Loucy (cell line): ENCODE measurements around the gene PTTG1IP2.

Experiments
- EZH2phosphoT487 ChIP-seq: fragments of 200-600 bp; IDR thresholded peaks from 2 replicates; pipeline ENCODE4 v1.6.1; 2018; ENCODE audit warnings: antibody characterized with exemption, mild to moderate bottlenecking, moderate library complexity, borderline replicate concordance
- TF ChIP-seq, protein P1 (sequence below): fragments of 200-600 bp; sonication (generic); conservative IDR thresholded peaks from 2 replicates; pipeline ENCODE4 v1.5.1; 2014; ENCODE audit warnings: mild to moderate bottlenecking, antibody characterized with exemption, low read length

DNA sequence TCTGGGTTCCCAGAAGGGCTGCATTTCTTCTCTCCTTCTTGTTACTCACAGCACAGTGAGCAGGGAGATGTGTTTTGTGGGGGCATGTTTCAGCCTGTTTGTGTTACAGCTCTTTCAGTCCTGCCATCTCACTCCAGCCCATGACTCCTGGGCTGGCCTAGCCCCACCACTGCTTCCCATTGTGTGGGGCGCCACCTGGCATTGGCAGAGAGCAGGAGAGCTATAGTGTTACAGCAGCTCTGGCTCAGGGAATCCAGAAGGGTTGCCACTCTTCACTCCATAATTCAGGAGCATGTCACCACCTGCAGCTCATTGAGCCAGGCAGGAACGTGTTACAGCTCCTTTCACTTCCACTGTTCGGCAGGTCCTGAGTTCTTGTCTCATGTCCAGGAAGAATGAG is 36.2 kb upstream of the PTTG1IP2 start:
- TF ChIP-seq, protein P1, sequence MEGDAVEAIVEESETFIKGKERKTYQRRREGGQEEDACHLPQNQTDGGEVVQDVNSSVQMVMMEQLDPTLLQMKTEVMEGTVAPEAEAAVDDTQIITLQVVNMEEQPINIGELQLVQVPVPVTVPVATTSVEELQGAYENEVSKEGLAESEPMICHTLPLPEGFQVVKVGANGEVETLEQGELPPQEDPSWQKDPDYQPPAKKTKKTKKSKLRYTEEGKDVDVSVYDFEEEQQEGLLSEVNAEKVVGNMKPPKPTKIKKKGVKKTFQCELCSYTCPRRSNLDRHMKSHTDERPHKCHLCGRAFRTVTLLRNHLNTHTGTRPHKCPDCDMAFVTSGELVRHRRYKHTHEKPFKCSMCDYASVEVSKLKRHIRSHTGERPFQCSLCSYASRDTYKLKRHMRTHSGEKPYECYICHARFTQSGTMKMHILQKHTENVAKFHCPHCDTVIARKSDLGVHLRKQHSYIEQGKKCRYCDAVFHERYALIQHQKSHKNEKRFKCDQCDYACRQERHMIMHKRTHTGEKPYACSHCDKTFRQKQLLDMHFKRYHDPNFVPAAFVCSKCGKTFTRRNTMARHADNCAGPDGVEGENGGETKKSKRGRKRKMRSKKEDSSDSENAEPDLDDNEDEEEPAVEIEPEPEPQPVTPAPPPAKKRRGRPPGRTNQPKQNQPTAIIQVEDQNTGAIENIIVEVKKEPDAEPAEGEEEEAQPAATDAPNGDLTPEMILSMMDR: no peak
- TF ChIP-seq EZH2phosphoT487: no peak
